ENCODE measurements around the gene DAPK2.

- TF ChIP-seq CTCF (IDR thresholded peaks at IDR 0.05): no peak
- no peak for TF ChIP-seq EP300 (IDR thresholded peaks at IDR 0.05)
Observed at GRCh38 chr15:63967616-63968015, 78.7 kb downstream of the DAPK2 start.
